Liver (tissue), 9 donors: ENCODE data around the gene TNFRSF1B. TPM values are rescaled to one million over a fixed set of nuclear protein-coding genes. Genes with fewer than 3 reads are reported as not detected.

ENCODE experiments used
- DNase-seq: peaks from one replicate; pipeline ENCODE4 v3.0.0-alpha.2; 2017; ENCODE audit warnings: low spot score
- H3K27ac ChIP-seq, 2 donors: one replicate each; pipeline ENCODE4 v1.7.0; 2013; ENCODE audit warnings: inconsistent platforms in 2 of 2, low read length in 2 of 2, control low read depth in 1 of 2, low read depth in 1 of 2, mild to moderate bottlenecking in 1 of 2
- H3K27me3 ChIP-seq, 4 donors: one replicate each; pipeline versions ENCODE4 v1.6.1 to v1.7.0; 2013; ENCODE audit warnings: low read length in 3 of 4, inconsistent platforms in 1 of 4, mild to moderate bottlenecking in 1 of 4, moderate library complexity in 1 of 4; ENCODE audit not compliant: control insufficient read depth in 4 of 4, insufficient read depth in 4 of 4
- H3K36me3 ChIP-seq, 4 donors: one replicate each; pipeline versions ENCODE4 v1.6.1 to v1.7.0; 2013; ENCODE audit warnings: low read length in 3 of 4, mild to moderate bottlenecking in 3 of 4, low read depth in 1 of 4, moderate library complexity in 1 of 4; ENCODE audit not compliant: control insufficient read depth in 4 of 4, insufficient read depth in 3 of 4
- H3K4me1 ChIP-seq, 4 donors: one replicate each; pipeline versions ENCODE4 v1.6.1 to v1.7.0; 2013; ENCODE audit warnings: low read length in 3 of 4, mild to moderate bottlenecking in 3 of 4, moderate library complexity in 1 of 4; ENCODE audit not compliant: control insufficient read depth in 4 of 4, insufficient read depth in 4 of 4
- H3K4me3 ChIP-seq, 3 donors: one replicate each; pipeline versions ENCODE4 v1.6.1 to v1.7.0; 2013; ENCODE audit warnings: low read length in 3 of 3, control low read depth in 1 of 3, low read depth in 1 of 3, mild to moderate bottlenecking in 1 of 3
- H3K9ac ChIP-seq, 2 donors: one replicate each; pipeline ENCODE4 v1.7.0; 2013; ENCODE audit warnings: low read length in 2 of 2, mild to moderate bottlenecking in 2 of 2, moderate library complexity in 2 of 2, control low read depth in 1 of 2, low read depth in 1 of 2
- H3K9me3 ChIP-seq, 4 donors: one replicate each; pipeline versions ENCODE4 v1.6.1 to v1.7.0; 2013; ENCODE audit warnings: low read length in 3 of 4; ENCODE audit not compliant: control insufficient read depth in 4 of 4
- ATF3 ChIP-seq: IDR thresholded peaks from 2 replicates; pipeline ENCODE4 v1.6.1; 2016; ENCODE audit warnings: antibody characterized with exemption
- EGR1 ChIP-seq, 2 donors: IDR thresholded peaks; 2 replicates each; pipeline ENCODE4 v1.6.1; 2016 to 2018; ENCODE audit warnings: antibody characterized with exemption in 2 of 2, low read depth in 2 of 2
- FOXA1 ChIP-seq: IDR thresholded peaks from 2 replicates; pipeline ENCODE4 v1.6.1; 2016; ENCODE audit warnings: antibody characterized with exemption
- FOXA2 ChIP-seq: IDR thresholded peaks from 2 replicates; pipeline ENCODE4 v1.6.1; 2016; ENCODE audit warnings: antibody characterized with exemption
- GABPA ChIP-seq, 2 donors: IDR thresholded peaks in 1 of 2; conservative IDR thresholded peaks in 1 of 2; 2 replicates each; pipeline ENCODE4 v1.6.1; 2016; ENCODE audit warnings: antibody characterized with exemption in 2 of 2, mild to moderate bottlenecking in 1 of 2, moderate library complexity in 1 of 2
- HNF4A ChIP-seq, 2 donors: conservative IDR thresholded peaks; 2 replicates each; pipeline ENCODE4 v1.6.1; 2016; ENCODE audit warnings: antibody characterized with exemption in 2 of 2, mild to moderate bottlenecking in 2 of 2
- HNF4G ChIP-seq: IDR thresholded peaks from 2 replicates; pipeline ENCODE4 v1.6.1; 2016; ENCODE audit warnings: antibody characterized with exemption
- JUND ChIP-seq, 2 donors: IDR thresholded peaks; 2 replicates each; pipeline ENCODE4 v1.6.1; 2016; ENCODE audit warnings: antibody characterized with exemption in 2 of 2
- MAX ChIP-seq: IDR thresholded peaks from 2 replicates; pipeline ENCODE4 v1.6.1; 2016; ENCODE audit warnings: antibody characterized with exemption
- NR2F2 ChIP-seq: IDR thresholded peaks from 2 replicates; pipeline ENCODE4 v1.6.1; 2016; ENCODE audit warnings: antibody characterized with exemption
- RAD21 ChIP-seq, 2 donors: IDR thresholded peaks; 2 replicates each; pipeline ENCODE4 v1.6.1; 2016; ENCODE audit warnings: antibody characterized with exemption in 2 of 2, mild to moderate bottlenecking in 2 of 2
- REST ChIP-seq: IDR thresholded peaks from 2 replicates; pipeline ENCODE4 v1.6.1; 2016; ENCODE audit warnings: antibody characterized with exemption, mild to moderate bottlenecking
- RXRA ChIP-seq, 2 donors: IDR thresholded peaks; 2 replicates each; pipeline ENCODE4 v1.6.1; 2017 to 2018; ENCODE audit warnings: antibody characterized with exemption in 2 of 2, mild to moderate bottlenecking in 1 of 2
- SP1 ChIP-seq: IDR thresholded peaks from 2 replicates; pipeline ENCODE4 v1.6.1; 2018; ENCODE audit warnings: antibody characterized with exemption, mild to moderate bottlenecking
- TAF1 ChIP-seq: conservative IDR thresholded peaks from 2 replicates; pipeline ENCODE4 v1.6.1; 2016; ENCODE audit warnings: antibody characterized with exemption, mild to moderate bottlenecking
- YY1 ChIP-seq: IDR thresholded peaks from 2 replicates; pipeline ENCODE4 v1.6.1; 2016; ENCODE audit warnings: antibody characterized with exemption, mild to moderate bottlenecking
- ZBTB33 ChIP-seq: IDR thresholded peaks from 2 replicates; pipeline ENCODE4 v1.6.1; 2016; ENCODE audit warnings: antibody characterized with exemption
- WGBS: extraction: QIAGEN DNeasy Blood & Tissue Kit; methylation state at CpG from one replicate; pipeline ENCODE4 v1.1.7; 2013; 5-methylcytosine and 5-hydroxymethylcytosine counted together
- polyA plus RNA-seq, 2 donors: library from polyadenylated mRNA; stranded (reverse) in 1 of 2; unstranded in 1 of 2; fragments of 200-250 nt in 1 of 2; fragments of >200 nt in 1 of 2; fragmentation: Nextera tagmentation in 1 of 2; extraction: Ambion mirVana in 1 of 2; gene quantifications; one replicate each; pipeline versions ENCODE4 v1.2.1 to v1.2.3, GENCODE V29; 2013 to 2015
- total RNA-seq, 2 donors: library from RNA; depleted of rRNA; stranded (reverse); fragments of >200 nt; gene quantifications; one replicate each; pipeline ENCODE4 v1.2.3, GENCODE V29; 2014
- donor health status: healthy.
- donor health status: healthy.
- donor health status: healthy.
- donor health status: healthy.
- donor health status: healthy.

Gene TNFRSF1B
- total and polyA plus RNA-seq, 4 donors = 7.2 to 19.6 (median 16.5) TPM

- 91% methylated on average over 18 of the region's 18 CpGs for WGBS
- no peak for DNase-seq
- Histone ChIP-seq H3K4me1 (peaks cover 0 to 14% (median 2%) of the 10 kb centered on the region in 4 donors), H3K27me3 (no peaks in the 10 kb centered on the region), H3K9ac (no peak overlapping the region), H3K9me3 (no peaks in the 10 kb centered on the region), H3K4me3 (no peak overlapping the region), H3K36me3 (no peaks in the 10 kb centered on the region), H3K27ac (peak overlapping the region in 1 of 2 donors; percentile 68)
- TF ChIP-seq ZBTB33 (no peak), SP1 (no peak), ATF3 (no peak), FOXA2 (no peak), GABPA (IDR thresholded peaks at IDR 0.05 in 1 of 2, conservative IDR thresholded peaks at IDR 0.05 in 1 of 2) (no peak), NR2F2 (no peak), JUND (IDR thresholded peaks at IDR 0.05) (no peak), EGR1 (IDR thresholded peaks at IDR 0.05; ENCODE audit: low read depth in 2 of 2) (no peak), YY1 (no peak), REST (no peak), MAX (no peak), RAD21 (IDR thresholded peaks at IDR 0.05) (no peak), TAF1 (no peak), RXRA (IDR thresholded peaks at IDR 0.05) (no peak), HNF4G (no peak), HNF4A (conservative IDR thresholded peaks at IDR 0.05) (no peak), FOXA1 (no peak)
Observed at GRCh38 chr1:12142141-12142823, 24.5 kb upstream of the TNFRSF1B start.

- Histone ChIP-seq H3K27me3 (no peaks in the 10 kb centered on the region), H3K9ac (no peak overlapping the region), H3K36me3 (no peaks in the 10 kb centered on the region), H3K27ac (peak overlapping the region; percentile 66 to 68), H3K4me1 (peaks cover 2 to 22% (median 5%) of the 10 kb centered on the region in 4 donors), H3K4me3 (no peak overlapping the region), H3K9me3 (no peaks in the 10 kb centered on the region)
- TF ChIP-seq MAX = no peak
- no peak for TF ChIP-seq ZBTB33
- no peak for TF ChIP-seq YY1
- TF ChIP-seq NR2F2 = no peak
- WGBS = 81% methylated on average over 21 of the region's 21 CpGs
- DNase-seq = no peak
Observed at GRCh38 chr1:12142891-12143630, 23.7 kb upstream of the TNFRSF1B start.
